Esophagus squamous epithelium (tissue), 4 donors: ENCODE results near the gene DNAJA3.

ENCODE experiments used
- POLR2A ChIP-seq, 4 donors: fragments of 450-650 bp; IDR thresholded peaks; one replicate each; pipeline ENCODE4 v1.6.1; 2017; ENCODE audit warnings: antibody characterized with exemption in 4 of 4, mild to moderate bottlenecking in 4 of 4, moderate library complexity in 3 of 4
- TF ChIP-seq, protein P1 (sequence below), 6 experiments: fragments of 450-650 bp in 4 of 6; fragments of 200-600 bp in 2 of 6; sonication (generic) in 2 of 6; IDR thresholded peaks; one replicate each; pipeline ENCODE4 v1.5.1; 2016 to 2019; ENCODE audit warnings: antibody characterized with exemption in 6 of 6, mild to moderate bottlenecking in 4 of 6, moderate library complexity in 4 of 6

DNA sequence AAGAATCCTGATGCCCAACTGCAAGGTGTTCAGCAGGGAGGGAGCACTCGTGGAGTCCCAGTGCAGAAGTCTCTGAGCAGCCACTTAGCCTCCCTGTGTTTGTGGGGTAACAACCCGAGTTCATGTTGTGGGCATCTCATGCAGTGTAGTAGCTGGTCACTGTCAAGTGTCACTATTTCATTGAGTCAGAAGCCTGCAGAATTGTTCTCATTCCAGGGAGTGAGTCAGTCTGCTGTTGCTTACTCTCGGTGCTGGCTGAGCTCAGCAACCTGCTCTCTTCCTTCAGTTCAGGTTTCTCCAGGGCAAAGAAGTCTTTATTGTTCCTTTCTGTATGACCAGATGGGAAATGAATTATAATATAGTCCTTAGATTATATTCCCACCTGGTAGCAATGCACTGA, 74.6 kb downstream of the DNAJA3 start:
- TF ChIP-seq POLR2A (IDR thresholded peaks at IDR 0.05), result no peak
- TF ChIP-seq, protein P1, sequence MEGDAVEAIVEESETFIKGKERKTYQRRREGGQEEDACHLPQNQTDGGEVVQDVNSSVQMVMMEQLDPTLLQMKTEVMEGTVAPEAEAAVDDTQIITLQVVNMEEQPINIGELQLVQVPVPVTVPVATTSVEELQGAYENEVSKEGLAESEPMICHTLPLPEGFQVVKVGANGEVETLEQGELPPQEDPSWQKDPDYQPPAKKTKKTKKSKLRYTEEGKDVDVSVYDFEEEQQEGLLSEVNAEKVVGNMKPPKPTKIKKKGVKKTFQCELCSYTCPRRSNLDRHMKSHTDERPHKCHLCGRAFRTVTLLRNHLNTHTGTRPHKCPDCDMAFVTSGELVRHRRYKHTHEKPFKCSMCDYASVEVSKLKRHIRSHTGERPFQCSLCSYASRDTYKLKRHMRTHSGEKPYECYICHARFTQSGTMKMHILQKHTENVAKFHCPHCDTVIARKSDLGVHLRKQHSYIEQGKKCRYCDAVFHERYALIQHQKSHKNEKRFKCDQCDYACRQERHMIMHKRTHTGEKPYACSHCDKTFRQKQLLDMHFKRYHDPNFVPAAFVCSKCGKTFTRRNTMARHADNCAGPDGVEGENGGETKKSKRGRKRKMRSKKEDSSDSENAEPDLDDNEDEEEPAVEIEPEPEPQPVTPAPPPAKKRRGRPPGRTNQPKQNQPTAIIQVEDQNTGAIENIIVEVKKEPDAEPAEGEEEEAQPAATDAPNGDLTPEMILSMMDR (IDR thresholded peaks at IDR 0.05), result no peak
